ENCODE data around the gene MARCKSL1.

The MARCKSL1 gene

DNA sequence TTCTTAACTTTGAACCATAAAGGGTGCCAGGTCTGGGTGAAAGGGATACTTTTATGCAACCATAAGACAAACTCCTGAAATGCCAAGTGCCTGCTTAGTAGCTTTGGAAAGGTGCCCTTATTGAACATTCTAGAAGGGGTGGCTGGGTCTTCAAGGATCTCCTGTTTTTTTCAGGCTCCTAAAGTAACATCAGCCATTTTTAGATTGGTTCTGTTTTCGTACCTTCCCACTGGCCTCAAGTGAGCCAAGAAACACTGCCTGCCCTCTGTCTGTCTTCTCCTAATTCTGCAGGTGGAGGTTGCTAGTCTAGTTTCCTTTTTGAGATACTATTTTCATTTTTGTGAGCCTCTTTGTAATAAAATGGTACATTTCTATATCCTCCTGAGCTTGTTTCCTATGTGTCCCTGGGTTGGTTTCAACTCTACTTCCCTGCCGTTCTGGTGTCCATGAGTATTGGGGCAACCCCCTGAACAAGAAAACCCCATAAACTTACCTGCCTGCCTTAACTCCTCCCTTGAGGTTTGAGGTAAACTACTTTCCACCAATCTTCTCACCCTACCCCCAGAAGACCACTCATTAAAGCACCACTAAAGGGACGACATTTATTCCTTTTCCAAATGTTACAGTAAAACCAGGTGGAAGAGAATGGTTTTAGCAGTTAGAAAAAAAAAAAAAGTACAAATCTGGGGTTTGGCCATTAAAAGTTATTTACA is 2.6 kb downstream of the MARCKSL1 start:
- no peak for DNase-seq (ENCODE audit: low read depth)
- no peak overlapping the region for H3K4me3 ChIP-seq (ENCODE audit: low read length)
- TF ChIP-seq, protein P1, sequence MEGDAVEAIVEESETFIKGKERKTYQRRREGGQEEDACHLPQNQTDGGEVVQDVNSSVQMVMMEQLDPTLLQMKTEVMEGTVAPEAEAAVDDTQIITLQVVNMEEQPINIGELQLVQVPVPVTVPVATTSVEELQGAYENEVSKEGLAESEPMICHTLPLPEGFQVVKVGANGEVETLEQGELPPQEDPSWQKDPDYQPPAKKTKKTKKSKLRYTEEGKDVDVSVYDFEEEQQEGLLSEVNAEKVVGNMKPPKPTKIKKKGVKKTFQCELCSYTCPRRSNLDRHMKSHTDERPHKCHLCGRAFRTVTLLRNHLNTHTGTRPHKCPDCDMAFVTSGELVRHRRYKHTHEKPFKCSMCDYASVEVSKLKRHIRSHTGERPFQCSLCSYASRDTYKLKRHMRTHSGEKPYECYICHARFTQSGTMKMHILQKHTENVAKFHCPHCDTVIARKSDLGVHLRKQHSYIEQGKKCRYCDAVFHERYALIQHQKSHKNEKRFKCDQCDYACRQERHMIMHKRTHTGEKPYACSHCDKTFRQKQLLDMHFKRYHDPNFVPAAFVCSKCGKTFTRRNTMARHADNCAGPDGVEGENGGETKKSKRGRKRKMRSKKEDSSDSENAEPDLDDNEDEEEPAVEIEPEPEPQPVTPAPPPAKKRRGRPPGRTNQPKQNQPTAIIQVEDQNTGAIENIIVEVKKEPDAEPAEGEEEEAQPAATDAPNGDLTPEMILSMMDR (IDR thresholded peaks at IDR 0.05; ENCODE audit: insufficient read depth, low read depth, low read length, missing control alignments): no peak

DNA sequence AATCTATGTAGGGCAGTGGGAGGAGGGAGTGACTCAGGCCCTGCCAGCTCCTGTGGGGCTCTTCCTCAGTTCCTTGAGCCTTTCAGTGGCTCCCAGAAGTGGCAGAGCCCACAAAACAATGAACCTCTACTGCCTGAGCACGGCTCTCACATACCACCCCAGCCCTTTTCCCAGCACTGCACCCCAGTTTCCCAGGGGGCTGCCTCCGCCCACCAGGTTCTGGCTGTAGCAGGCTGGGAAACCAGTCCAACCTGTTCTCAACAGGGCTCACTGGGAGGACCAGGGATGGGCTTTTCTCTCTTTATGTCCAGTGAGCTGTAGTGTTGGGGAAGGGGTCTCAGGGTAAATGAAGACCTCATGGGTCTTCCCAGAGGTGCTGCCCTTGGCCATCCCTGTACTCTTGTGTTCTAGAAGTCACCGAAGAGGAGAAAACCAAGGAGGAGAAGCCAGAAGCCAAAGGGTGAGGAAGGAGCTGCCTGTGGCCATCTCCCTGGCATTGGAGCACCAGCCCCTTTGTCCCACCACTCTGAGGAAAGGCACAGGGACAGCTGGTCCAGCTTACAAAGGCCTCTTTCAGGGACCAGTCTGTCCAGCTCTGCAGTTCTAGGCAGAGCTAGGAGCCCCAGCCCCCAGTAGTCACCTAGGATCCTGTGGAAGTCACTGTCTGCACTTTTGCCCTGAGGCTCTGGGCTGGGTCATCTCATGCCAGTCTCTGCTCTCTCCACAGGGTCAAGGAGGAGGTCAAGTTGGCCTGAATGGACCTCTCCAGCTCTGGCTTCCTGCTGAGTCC is 3.5 kb downstream of the MARCKSL1 start:
- no peak overlapping the region for H3K4me3 ChIP-seq (ENCODE audit: low read length)
- TF ChIP-seq, protein P1 (IDR thresholded peaks at IDR 0.05; ENCODE audit: insufficient read depth, low read depth, low read length, missing control alignments): no peak
- DNase-seq (ENCODE audit: low read depth): peak; percentile 71

DNA sequence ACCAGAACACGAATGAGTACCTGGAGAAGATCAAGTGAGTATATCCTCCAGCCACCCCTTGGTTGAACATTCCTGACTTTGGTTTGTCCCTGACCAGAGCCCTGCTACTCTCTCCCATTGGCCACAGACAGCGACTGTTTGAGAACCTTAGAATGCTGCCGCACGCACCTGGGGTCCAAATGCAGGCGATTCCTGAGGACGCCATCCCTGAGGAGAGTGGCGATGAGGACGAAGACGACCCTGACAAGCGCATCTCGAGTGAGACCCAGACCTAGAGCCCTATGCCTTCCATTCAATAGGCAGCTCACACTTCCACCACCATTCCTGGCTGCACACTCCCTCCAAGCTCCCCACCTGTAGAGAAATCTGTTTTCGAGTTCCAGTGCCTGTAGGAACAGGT is 4.5 kb downstream of the MARCKSL1 start:
- TF ChIP-seq, protein P1 (IDR thresholded peaks at IDR 0.05; ENCODE audit: insufficient read depth, low read depth, low read length, missing control alignments): no peak
- DNase-seq (ENCODE audit: low read depth): no peak

DNA sequence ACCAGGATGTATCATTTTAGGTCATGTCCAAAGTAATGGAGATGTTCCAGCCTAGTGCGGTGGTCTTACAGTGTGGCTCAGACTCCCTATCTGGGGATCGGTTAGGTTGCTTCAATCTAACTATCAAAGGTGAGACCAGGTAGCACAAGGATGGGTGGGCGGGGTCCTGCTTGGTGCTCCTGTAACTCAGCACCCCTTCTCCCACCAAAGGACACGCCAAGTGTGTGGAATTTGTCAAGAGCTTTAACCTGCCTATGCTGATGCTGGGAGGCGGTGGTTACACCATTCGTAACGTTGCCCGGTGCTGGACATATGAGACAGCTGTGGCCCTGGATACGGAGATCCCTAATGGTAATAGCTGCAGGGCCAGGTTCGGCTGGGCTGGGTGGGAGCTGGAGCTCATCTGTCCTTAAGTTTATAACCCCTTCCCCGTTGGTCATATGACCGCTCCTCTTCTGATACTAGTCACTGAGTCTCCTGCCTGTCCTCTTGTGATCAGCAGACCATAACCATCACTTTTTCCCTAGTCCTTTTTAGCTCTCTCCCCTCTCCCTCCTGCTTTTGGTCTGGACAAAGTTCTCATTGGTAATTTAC is 5.4 kb downstream of the MARCKSL1 start:
- TF ChIP-seq, protein P1 (IDR thresholded peaks at IDR 0.05; ENCODE audit: insufficient read depth, low read depth, low read length, missing control alignments): no peak
- no peak for DNase-seq (ENCODE audit: low read depth)
- H3K4me3 ChIP-seq (ENCODE audit: low read length): no peak overlapping the region

More for the DNA sequence above, 4.5 kb downstream of the MARCKSL1 start:
- no peak overlapping the region for H3K4me3 ChIP-seq (ENCODE audit: low read length)

DNA sequence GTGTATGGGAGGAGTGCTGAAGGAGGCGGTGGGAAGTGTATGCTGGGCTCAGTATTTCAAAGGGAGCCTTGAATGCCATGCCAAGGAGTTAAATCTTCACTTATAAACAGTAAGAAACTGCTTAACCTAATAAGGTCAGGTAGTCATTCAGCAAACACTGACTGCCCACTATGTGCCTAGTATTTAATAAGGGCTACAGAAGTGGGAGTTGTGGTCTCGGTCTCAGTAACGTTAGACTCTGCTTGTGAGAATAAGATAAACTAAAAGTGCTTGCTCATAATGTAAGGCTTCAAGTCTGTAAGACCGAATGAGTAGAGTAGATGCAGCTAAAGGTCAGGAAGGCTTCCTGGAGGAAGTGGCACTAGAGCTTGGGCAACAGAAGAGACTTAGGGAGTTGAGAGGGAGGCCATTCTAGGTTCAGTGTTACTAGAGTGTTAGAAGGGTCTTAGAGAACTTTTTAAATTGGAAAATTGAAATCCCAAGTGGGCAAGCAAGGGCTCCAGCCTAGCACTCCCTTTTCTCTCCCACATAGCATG is 6.0 kb downstream of the MARCKSL1 start:
- no peak for DNase-seq (ENCODE audit: low read depth)
- TF ChIP-seq, protein P1 (IDR thresholded peaks at IDR 0.05; ENCODE audit: insufficient read depth, low read depth, low read length, missing control alignments): no peak
- H3K4me3 ChIP-seq (ENCODE audit: low read length): no peak overlapping the region

DNA sequence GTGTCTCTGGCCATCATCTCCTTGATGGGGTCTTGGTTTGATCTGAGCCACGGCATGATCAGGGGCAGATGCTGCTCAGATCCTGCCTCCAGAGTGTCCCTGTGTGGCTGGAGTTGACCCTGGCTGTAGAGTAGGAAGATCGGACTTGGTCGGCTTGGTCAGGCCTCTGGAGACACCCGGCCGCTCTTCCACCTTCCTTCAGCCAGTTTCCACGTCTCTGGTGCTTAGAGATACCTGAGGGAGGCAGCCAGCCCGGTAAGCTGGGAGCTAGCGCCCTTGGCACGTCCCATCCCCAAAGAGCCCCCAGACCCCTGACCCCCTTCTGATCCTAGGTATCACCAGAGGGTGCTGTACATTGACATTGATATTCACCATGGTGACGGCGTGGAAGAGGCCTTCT is 8.8 kb downstream of the MARCKSL1 start:
- TF ChIP-seq, protein P1 (IDR thresholded peaks at IDR 0.05; ENCODE audit: insufficient read depth, low read depth, low read length, missing control alignments): no peak
- no peak for DNase-seq (ENCODE audit: low read depth)
- no peak overlapping the region for H3K4me3 ChIP-seq (ENCODE audit: low read length)
